HG02943 (cell line): Measurements from ENCODE around the gene CST4.
"Not testable (repeated sequence)": the region's sequence is repeated elsewhere in the genome, so short reads cannot be mapped to it uniquely, and the experiment has no call there.

ENCODE experiments used
- ATAC-seq: cut with Tn5 transposase; IDR thresholded peaks from one replicate; pipeline ENCODE4 v1.9.1; 2021; ENCODE audit warnings: mild to moderate bottlenecking, low read depth, moderate library complexity; ENCODE audit not compliant: unreplicated experiment

CST4 gene

DNA sequence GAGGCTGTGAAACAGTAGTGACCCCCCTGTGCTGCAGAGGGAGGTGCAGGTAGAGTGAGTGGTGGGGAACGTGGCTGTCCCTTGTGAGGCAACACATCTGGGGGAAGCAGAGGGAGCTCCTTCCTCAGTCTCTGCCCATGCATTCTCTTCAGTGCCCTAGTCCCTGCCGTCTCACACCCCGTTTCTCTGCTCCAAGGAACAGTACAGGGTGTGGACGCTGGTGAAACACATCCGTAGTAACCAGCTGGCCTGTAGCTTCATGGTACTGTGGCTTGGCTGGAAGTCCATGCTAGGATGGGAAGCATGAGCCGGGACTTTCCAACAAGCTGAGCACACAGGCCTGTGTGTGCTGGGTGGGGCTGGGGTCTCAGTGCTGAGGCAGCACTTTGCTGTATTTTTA is 25.7 kb downstream of the CST4 start:
- no peak for ATAC-seq

DNA sequence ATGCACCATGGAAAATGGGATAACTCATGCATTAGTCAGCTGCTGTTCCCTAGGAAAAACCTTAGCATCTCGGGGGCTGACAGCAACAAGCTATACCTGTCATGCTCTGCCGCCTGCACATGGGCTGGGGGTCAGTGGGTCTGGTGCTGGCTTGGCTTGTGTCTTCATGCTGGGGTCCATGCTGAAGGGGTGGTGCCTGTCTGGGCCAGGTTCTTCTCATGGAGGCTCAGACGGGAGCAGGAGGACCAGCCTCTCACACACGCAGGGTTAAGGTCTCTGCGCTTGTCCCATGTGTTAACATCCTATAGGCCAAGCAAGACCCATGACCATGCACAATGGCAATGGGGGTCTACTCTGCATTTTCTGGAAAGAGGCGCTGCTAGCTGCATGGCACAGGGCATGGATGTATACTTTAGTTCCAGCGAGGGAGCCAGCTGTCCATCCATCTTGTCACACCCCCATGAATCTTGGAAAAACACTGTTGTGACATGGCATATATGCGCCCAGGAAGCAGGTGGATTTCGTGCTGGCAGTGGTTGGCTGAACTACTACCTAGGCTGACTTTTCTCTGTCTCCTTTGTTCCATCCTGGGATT is 26.5 kb downstream of the CST4 start:
- no peak for ATAC-seq

DNA sequence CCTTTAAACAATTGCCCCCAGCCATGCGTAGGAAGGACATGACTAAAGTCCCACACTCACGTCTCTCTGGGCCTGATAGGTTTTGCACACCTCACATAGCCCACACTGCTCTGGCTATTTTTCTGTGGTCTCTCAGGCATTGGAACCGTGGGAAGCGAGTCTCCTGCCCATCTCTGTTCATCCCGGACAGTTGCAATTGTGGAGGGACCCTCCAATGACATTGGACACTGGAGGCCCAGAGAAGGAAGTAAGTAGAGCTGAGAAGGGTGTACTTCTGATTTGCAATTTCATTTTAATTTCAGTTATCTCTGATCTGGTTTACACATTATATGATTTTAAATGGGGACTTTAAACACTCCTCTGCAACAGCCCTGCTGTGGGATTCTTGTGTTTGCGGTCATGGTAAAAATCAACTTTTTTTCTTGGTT is 27.8 kb downstream of the CST4 start:
- ATAC-seq = no peak

DNA sequence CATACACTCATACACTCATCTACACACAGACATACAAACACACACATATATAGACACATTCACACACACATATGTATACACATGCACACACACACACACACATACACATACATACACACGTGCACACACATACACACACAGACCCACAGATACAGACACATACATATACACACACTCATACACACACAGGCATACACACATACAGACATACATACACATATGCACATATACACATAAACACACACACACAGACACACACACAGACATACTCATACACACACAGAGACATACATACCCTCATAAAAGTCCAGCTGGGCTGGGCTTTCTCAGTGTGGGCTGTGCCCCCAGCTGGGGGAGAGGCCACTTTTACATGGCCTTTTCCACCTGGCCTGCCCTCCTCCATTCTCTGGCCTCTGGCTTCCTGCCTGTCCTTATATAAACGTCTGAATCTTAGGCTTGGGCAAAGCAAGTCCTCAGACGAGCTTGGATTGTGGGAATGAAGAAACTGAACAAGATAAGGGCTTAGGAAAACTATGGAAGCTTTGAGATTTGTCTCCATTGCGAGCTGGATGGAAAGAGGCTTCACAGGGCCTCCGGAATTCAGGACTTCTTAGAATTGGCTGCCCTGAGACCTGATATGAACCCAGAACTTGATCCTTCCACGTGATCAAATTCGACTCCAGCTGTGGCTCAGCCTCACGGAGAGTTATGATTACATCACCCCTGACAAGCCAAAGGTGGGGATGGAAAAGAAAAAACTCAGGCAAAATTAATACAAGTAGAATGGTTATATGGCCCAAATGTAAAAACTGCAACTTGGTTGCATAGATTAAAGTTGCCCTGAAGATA is 28.6 kb downstream of the CST4 start:
- no peak for ATAC-seq

DNA sequence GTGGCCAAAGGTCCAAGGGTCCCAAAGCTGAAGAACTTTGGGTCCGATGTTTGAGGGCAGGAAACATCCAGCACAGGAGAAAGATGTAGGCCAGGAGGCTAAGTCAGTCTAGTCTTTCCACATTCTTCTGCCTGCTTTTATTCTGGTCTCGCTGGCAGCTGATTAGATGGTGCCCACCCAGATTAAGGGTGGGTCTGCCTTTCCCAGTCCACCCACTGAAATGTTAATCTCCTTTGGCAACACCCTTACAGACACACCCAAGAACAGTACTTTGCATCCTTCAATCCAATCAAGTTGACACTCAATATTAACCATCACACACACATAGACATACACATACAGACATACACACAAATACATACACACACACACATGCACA is 29.2 kb downstream of the CST4 start:
- not testable (repeated sequence) for ATAC-seq

DNA sequence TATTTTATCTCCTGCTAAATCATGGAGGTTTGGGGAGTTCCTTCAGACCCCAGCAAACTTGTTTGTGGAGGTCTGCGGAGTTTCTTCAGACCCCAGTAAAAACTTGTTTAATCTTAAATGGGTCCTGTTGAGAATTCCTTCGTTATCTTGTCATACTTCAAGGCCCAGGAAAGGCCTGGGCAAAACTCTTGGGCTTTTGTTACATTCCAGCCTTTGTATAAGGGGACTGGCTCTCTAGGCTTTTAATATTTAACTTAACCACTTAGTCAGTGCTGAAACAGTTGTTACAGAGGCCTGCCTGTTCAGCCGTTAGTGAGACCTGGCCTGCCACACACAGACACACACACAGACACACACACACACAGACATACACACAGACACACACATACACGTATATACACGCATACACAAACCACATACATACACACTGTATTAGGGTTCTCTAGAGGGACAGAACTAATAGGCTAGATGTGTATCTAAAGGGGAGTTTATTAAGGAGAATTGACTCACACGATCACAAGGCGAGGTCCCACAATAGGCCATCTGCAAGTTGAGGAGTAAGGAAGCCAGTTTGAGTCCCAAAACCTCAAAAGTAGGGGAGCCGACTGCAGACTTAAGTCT is 29.7 kb downstream of the CST4 start:
- no peak for ATAC-seq

DNA sequence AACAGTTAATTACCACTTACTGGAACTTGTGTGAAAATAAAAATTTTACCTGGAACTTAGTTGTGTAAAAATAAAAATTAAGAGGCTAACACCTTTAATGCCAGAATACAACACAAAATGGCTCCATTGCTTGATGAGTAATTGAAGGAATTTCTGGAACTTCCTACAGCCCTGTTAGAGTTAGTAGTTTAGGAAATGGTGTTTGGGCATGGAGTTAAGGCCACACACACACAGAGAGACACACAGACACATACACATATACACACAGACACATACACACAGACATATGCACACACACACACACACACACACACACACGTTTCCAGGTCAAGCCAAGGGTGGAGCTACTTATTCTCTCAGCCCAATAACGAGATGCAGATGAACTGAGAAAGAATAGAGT is 30.5 kb downstream of the CST4 start:
- ATAC-seq = no peak

DNA sequence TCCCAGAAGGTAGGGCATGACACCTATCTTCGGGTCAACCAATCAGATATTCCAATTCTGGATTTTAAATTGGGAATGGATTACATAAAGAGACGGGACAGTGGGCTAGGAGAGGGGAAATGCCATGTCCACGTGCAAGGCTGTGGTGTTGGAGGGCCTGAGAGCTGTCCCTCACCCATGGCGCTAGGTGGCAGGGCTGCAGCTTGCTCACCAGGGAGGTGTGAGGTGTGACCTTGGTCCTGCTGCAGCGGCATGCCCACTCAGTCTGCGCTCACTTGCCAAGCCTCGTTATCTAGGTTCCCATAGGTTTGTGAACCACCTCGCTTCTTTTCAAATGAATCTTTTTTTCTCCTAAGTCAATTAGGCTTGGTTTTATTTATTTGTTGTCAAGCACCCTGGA is 31.6 kb downstream of the CST4 start:
- no peak for ATAC-seq

DNA sequence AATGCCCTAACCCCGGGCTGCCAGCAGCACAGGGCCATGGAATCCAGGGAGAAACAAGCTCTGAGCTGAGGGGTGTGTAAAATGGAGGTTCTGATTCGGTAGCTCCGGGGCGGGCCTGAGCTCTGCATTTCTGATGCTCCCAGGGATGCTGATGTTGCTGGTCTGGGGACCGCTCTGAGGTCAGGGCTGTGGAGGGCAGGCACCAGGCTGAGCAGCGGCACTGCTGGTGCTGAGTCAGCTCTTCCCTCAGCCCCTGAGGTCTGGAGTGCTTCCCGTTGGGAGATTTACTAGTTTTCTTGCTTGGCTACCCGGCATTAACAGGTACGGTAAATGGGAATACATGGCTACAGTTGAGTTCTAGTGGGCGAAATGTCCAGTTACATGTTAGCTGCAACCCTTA is 32.5 kb downstream of the CST4 start:
- no peak for ATAC-seq

DNA sequence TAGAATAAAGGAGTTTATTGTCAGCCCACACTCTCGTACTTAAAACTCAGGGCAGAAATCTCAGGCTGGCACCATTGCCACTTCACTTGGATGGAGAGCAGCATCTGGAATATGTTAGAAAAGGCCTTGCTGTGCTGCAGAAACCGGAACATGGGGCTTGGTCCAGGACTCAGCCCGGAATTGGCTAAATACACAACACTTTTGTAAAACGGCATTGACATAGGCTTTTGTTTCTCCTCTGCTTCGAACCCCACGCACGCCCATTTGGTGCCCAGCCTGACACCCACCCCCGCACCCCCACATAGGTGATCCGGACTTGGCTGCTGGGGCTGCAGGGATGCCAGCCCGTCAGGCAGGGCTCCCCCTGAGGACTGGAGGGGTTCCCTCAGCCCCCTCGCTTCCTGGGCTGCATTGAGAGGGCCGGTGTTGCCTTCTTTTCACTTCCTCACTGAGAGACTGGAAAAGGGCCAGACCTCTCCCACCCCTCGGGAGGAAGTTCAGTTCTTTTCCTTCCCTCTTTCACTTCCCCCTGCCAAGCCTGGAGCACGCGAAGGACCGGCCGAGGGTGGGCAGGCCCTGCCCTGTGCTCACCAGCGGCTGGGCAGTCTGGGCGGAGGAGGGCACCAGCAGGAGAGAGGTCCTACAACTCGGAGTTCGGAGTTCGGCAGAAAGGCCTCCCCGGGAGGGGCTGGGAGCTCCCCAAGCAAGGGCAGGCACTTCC is 33.2 kb downstream of the CST4 start:
- no peak for ATAC-seq

DNA sequence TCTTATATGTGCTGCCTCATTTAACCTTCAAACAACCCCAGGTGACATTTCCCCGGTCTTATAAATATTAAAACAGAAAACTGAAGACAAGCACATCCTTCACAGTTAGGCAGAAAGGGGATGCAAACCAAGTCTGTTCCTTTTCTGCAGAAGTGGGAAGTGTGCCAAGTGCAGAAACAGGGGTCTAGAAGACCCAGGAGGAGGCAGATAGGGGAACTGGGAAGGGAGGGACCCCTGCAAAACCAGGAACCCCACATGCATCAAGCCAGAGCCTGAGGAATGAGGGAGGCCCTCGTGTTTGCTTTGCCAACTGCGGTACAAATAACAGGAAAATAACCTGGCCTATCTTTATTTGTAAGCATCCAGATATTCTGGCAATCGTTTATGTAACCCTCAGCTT is 34.1 kb downstream of the CST4 start:
- no peak for ATAC-seq

DNA sequence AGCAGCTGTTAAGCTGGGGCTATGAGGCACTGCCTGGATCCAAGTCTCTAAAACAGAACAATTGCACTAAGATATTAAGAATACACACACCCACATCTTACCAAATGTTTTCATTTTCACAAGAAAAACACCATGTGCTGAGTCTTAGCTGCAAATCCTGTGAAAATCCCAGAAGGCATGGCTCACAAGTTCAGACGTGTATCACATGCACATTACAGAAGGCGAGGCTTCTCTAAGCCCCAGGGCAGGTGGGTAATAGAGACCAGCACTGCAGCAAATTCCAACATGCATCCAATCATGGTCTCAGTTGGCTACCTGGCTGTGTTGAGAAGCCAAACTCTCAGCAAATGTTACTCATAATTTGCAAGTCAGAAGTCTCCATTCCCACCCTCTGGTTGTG is 34.8 kb downstream of the CST4 start:
- ATAC-seq = no peak

DNA sequence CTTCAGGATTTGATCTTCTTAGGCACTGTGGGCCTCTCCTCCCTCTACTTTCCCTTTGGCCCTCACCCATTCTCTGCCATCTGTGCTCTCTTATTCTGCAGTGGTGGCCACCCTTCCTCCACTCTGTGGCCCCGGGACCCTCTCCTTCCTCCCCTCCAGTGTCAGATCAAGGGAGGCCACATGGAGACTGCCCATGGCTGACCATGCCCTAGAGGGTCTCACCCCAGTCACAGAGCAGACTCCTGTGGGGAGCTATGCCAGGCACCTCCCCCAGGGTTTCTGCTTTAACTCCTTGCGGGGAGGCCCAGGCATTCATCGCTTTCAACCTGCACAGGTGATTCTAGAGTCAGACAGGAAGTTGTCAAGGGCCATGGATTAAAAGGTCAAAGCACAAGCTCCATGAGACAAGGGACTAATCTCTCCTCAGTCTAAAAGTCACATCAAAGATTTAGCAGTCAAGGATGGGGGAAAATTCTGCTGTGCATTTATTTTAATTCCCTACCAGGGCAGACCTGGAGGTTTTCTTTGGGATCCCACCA is 35.4 kb downstream of the CST4 start:
- no peak for ATAC-seq

DNA sequence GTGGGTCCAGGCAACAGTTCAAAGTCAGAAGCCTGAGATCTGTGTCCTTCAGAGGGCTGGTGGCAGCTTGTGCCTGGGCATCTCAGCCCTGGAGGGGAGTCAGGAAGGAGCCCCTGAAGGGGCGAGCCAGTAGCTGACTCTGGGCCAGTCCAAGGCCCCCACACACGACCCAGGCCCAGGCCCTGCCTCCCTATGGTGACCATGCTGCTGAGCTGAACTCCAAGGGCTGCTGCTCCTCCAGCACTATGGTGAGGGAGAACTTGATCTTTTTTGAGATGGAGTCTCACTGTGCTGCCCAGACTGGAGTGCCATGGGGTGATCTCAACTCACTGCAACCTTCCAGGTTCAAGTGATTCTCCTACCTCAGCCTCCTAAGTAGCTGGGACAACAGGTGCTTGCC is 35.9 kb downstream of the CST4 start:
- ATAC-seq = no peak

DNA sequence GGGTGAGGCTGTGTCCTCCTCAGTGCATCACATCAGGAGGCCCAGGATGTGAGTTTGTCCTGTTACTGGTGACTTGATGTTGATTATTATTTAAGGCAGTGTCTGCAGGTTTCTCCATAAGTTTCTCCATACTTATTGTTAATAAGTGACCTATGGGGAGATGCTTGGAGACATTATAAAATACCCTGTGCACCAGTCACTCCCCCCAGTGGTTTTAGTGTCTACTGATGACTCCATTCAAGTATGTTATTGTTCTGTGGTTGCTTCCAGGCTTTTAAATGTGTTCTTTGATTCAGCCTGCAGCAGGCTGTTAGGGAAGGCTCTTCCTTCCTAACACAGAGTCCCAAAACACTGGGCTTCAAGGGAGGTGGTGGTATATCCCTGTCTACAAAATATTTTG is 36.5 kb downstream of the CST4 start:
- ATAC-seq = no peak

DNA sequence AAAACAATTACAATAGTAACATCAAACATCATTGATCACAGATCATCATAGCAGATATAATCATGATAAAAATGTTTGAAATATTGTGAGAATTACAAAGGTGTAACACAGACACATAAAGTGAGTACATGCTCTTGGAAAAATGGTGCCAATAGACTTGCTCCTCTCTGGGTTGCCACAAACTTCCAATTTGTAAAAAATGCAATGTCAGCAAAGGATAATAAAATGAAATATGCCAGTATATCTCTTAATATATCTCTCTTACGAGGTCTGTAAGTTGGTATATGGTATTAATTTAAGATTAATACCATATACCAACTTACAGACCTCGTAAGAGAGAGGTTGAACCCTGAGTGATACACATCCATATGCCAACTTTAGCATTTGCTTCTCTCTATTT is 37.7 kb downstream of the CST4 start:
- no peak for ATAC-seq

DNA sequence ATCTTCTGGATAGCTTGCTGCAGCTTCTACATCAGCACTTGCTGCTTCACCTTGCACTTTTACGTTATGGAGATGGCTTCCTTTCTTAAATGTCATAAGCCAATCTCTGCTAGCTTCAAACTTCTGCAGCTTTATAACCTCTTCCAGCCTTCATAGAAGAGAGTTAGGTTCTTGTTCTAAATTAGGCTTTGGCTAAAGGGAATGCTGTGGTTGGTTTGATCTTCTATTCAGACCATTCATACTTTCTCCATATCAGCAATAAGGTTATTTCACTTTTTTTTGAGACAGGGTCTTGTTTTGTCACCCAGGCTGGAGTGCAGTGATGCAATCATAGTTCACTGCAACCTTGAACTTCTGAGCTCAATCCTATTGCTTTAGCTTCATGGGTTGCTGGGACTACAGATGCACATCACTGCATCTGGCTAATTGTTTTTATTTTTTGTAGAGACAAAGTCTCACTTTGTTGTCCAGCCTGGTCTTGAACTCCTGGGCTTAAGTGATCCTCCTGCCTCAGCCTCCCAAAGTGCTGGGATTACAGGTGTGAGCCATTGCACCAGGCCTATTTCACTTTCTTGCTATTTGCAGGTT is 38.9 kb downstream of the CST4 start:
- no peak for ATAC-seq

DNA sequence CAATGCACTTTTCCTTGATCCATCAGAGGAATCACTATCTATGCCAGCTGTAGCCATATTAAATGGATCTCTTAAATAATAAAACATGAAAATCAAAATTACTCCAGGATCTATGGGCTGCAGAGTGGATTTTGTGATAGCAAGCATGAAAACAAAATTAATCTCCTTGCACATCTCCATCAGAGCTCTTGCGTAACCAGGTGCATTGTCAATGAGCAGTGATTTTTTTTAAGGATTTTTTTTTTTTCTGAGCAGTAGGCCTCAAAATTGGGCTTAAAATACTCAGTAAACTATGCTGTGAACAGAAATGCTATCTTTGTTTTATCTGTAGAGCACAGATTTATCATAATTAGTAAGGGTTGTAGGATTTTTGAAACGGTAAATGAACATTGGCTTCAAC is 39.6 kb downstream of the CST4 start:
- no peak for ATAC-seq

DNA sequence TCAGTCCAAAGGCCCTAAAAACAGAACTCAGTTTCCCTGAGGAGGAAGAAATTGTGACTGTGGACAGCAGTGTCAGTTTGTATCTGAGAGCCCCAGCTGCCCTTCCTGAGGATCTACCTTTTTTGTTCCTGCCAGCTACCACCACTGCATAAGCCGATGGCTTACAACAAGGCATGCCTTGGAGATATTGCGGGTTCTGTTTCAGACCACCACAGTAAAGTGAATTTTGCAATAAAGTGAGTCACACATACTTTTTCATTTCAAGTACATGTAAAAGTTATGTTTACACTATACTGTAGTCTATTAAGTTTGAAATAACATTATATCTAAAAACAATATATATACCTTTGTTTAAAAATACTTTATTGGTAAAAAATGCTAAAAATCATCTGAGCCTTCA is 41.5 kb downstream of the CST4 start:
- no peak for ATAC-seq

DNA sequence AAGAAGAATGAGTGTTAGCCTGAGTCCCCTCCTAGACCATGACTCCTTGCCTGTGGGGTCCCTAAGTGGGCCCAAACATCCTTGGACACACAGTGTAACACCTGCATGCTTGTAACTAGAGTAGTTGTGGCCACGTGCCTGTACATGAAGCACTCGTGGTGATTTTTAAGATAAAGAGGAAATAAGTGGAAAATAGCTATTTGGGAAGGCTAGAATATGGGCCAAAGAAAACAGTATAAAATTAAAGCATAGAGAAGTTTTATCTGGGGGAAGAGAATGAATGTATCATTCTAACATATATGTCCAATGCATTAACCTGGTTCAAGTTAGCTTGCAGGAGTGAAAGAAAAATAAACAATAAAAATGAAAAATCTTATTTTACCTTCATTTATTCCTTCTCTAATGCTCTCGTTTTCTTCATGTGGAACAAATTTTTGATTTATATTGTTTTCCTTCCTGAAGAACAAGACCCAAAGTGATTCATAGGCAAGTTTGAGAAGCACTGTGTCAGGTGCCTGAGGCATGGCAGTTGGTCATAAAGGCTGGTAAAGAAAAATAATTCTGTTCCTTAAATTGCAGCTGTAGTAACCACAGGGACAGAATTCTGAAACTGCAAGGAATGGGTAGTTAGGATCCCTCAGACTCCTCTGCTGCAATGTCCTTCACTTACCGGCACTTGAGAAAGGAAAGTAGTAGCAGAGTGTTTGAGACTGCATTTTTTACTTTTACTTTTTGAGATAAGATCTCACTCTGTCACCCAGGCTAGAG is 42.5 kb downstream of the CST4 start:
- ATAC-seq = no peak
